Stimulated activated memory B cell treated with anti-CD40 and anti-IgM and Interleukin-4, amounts not matched to agents 10 μg/mL and 1 μg/mL and 100 μg/mL, for 72 hours (primary cell): ENCODE results near the gene ANKZF1.
A peak's percentile ranks its signal among the peaks of the same experiment; 100 is the strongest.

Experiments
- ATAC-seq: fragments of 150-1000 bp; cut with Tn5 transposase; 2 replicates; pipeline ENCODE4 v1.10.0; 2021
- H3K27ac Mint-ChIP-seq: one replicate; pipeline ENCODE4 v1.8.0; 2022; ENCODE audit warnings: mild to moderate bottlenecking, mixed read lengths
- H3K27me3 Mint-ChIP-seq: one replicate; pipeline ENCODE4 v1.8.0; 2022; ENCODE audit warnings: mixed read lengths
- H3K36me3 Mint-ChIP-seq: one replicate; pipeline ENCODE4 v1.8.0; 2022; ENCODE audit warnings: mixed read lengths
- H3K4me1 Mint-ChIP-seq: one replicate; pipeline ENCODE4 v1.8.0; 2022; ENCODE audit warnings: mixed read lengths
- H3K4me3 Mint-ChIP-seq: one replicate; pipeline ENCODE4 v1.8.0; 2022; ENCODE audit warnings: mild to moderate bottlenecking, moderate library complexity, mixed read lengths
- H3K9me3 Mint-ChIP-seq: one replicate; pipeline ENCODE4 v1.8.0; 2022; ENCODE audit warnings: mixed read lengths

ANKZF1 gene

GRCh38 chr2:219205165-219205538 lies 24.5 kb upstream of the ANKZF1 start:
- H3K27me3 Mint-ChIP-seq: no peaks in the 10 kb centered on the region
- H3K4me1 Mint-ChIP-seq: peaks cover 14% of the 10 kb centered on the region
- H3K27ac Mint-ChIP-seq: peak overlapping the region; percentile 81
- peaks cover 10% of the 10 kb centered on the region for H3K36me3 Mint-ChIP-seq
- peak overlapping the region; percentile 36 for H3K4me3 Mint-ChIP-seq
- H3K9me3 Mint-ChIP-seq: no peaks in the 10 kb centered on the region
- ATAC-seq: no peak

- H3K27ac Mint-ChIP-seq: peak overlapping the region; percentile 81
- H3K4me3 Mint-ChIP-seq: peak overlapping the region; percentile 80
- peaks cover 13% of the 10 kb centered on the region for H3K36me3 Mint-ChIP-seq
- H3K27me3 Mint-ChIP-seq: no peaks in the 10 kb centered on the region
- no peak for ATAC-seq
- peaks cover 14% of the 10 kb centered on the region for H3K4me1 Mint-ChIP-seq
- H3K9me3 Mint-ChIP-seq: no peaks in the 10 kb centered on the region
Observed at GRCh38 chr2:219205981-219206327, 23.7 kb upstream of the ANKZF1 start.

- Mint-ChIP-seq H3K4me3 (peak within 1 kb of the TSS; percentile 80), H3K27me3 (no peaks in the 10 kb centered on the region), H3K9me3 (no peaks in the 10 kb centered on the region), H3K36me3 (peaks cover 13% of the 10 kb centered on the region), H3K27ac (peak within 1 kb of the TSS; percentile 81), H3K4me1 (peaks cover 14% of the 10 kb centered on the region)
- peak; percentile 99 for ATAC-seq
Observed at GRCh38 chr2:219206328-219207133, 23.1 kb upstream of the ANKZF1 start, which contains the start of gene ZFAND2B. Gene ZFAND2B, plus strand, starts transcription at chr2:219206782. Its CDS starts 206 bp downstream, at chr2:219206988.

- H3K4me3 Mint-ChIP-seq: peak overlapping the region; percentile 80
Observed at GRCh38 chr2:219207134-219207883, 22.3 kb upstream of the ANKZF1 start.

GRCh38 chr2:219207884-219208740 lies 21.5 kb upstream of the ANKZF1 start:
- H3K4me1 Mint-ChIP-seq: peaks cover 14% of the 10 kb centered on the region
- ATAC-seq: no peak
- peaks cover 15% of the 10 kb centered on the region for H3K36me3 Mint-ChIP-seq

More at GRCh38 chr2:219207134-219207883, 22.3 kb upstream of the ANKZF1 start:
- H3K36me3 Mint-ChIP-seq: peaks cover 13% of the 10 kb centered on the region
- no peaks in the 10 kb centered on the region for H3K27me3 Mint-ChIP-seq
- H3K27ac Mint-ChIP-seq: peak overlapping the region; percentile 81
- no peak for ATAC-seq
- H3K4me1 Mint-ChIP-seq: peaks cover 14% of the 10 kb centered on the region
- H3K9me3 Mint-ChIP-seq: no peaks in the 10 kb centered on the region

GRCh38 chr2:219209236-219210195 lies 20.1 kb upstream of the ANKZF1 start:
- H3K4me3 Mint-ChIP-seq: no peak overlapping the region
- peak overlapping the region; percentile 40 for H3K27ac Mint-ChIP-seq
- peaks cover 14% of the 10 kb centered on the region for H3K4me1 Mint-ChIP-seq
- H3K9me3 Mint-ChIP-seq: no peaks in the 10 kb centered on the region
- no peaks in the 10 kb centered on the region for H3K27me3 Mint-ChIP-seq
- no peak for ATAC-seq
- peaks cover 27% of the 10 kb centered on the region for H3K36me3 Mint-ChIP-seq

More at GRCh38 chr2:219207884-219208740, 21.5 kb upstream of the ANKZF1 start:
- H3K9me3 Mint-ChIP-seq: no peaks in the 10 kb centered on the region
- H3K27me3 Mint-ChIP-seq: no peaks in the 10 kb centered on the region
- peak overlapping the region; percentile 41 for H3K27ac Mint-ChIP-seq
- peak overlapping the region; percentile 55 for H3K4me3 Mint-ChIP-seq

GRCh38 chr2:219210196-219210885 lies 19.3 kb upstream of the ANKZF1 start:
- no peak for ATAC-seq
- H3K4me1 Mint-ChIP-seq: peaks cover 14% of the 10 kb centered on the region
- H3K4me3 Mint-ChIP-seq: no peak overlapping the region
- peak overlapping the region; percentile 40 for H3K27ac Mint-ChIP-seq
- H3K36me3 Mint-ChIP-seq: peaks cover 32% of the 10 kb centered on the region
- H3K9me3 Mint-ChIP-seq: no peaks in the 10 kb centered on the region
- H3K27me3 Mint-ChIP-seq: no peaks in the 10 kb centered on the region

- no peak overlapping the region for H3K4me3 Mint-ChIP-seq
- ATAC-seq: no peak
- no peaks in the 10 kb centered on the region for H3K9me3 Mint-ChIP-seq
- H3K36me3 Mint-ChIP-seq: peaks cover 34% of the 10 kb centered on the region
- no peaks in the 10 kb centered on the region for H3K27me3 Mint-ChIP-seq
- peaks cover 16% of the 10 kb centered on the region for H3K4me1 Mint-ChIP-seq
- no peak overlapping the region for H3K27ac Mint-ChIP-seq
Observed at GRCh38 chr2:219210886-219211362, 18.7 kb upstream of the ANKZF1 start.

- Mint-ChIP-seq H3K36me3 (peaks cover 38% of the 10 kb centered on the region), H3K4me1 (peaks cover 25% of the 10 kb centered on the region)
- no peak for ATAC-seq
Observed at GRCh38 chr2:219213026-219213415, 16.6 kb upstream of the ANKZF1 start.

GRCh38 chr2:219213486-219214071 lies 16.0 kb upstream of the ANKZF1 start:
- H3K4me3 Mint-ChIP-seq: no peak overlapping the region
- H3K9me3 Mint-ChIP-seq: no peaks in the 10 kb centered on the region
- H3K36me3 Mint-ChIP-seq: peaks cover 33% of the 10 kb centered on the region
- no peaks in the 10 kb centered on the region for H3K27me3 Mint-ChIP-seq
- peaks cover 23% of the 10 kb centered on the region for H3K4me1 Mint-ChIP-seq
- no peak overlapping the region for H3K27ac Mint-ChIP-seq
- ATAC-seq: no peak

More at GRCh38 chr2:219213026-219213415, 16.6 kb upstream of the ANKZF1 start:
- H3K4me3 Mint-ChIP-seq: no peak overlapping the region
- H3K27me3 Mint-ChIP-seq: no peaks in the 10 kb centered on the region
- no peaks in the 10 kb centered on the region for H3K9me3 Mint-ChIP-seq
- H3K27ac Mint-ChIP-seq: no peak overlapping the region

GRCh38 chr2:219214141-219214540 lies 15.5 kb upstream of the ANKZF1 start:
- no peaks in the 10 kb centered on the region for H3K9me3 Mint-ChIP-seq
- H3K4me3 Mint-ChIP-seq: no peak overlapping the region
- no peaks in the 10 kb centered on the region for H3K27me3 Mint-ChIP-seq
- H3K36me3 Mint-ChIP-seq: peaks cover 33% of the 10 kb centered on the region
- H3K4me1 Mint-ChIP-seq: peaks cover 26% of the 10 kb centered on the region
- ATAC-seq: no peak
- H3K27ac Mint-ChIP-seq: no peak overlapping the region

GRCh38 chr2:219214786-219215185 lies 14.8 kb upstream of the ANKZF1 start:
- peaks cover 33% of the 10 kb centered on the region for H3K4me1 Mint-ChIP-seq
- no peak for ATAC-seq
- H3K27ac Mint-ChIP-seq: no peak overlapping the region
- H3K4me3 Mint-ChIP-seq: no peak overlapping the region
- no peaks in the 10 kb centered on the region for H3K27me3 Mint-ChIP-seq
- peaks cover 33% of the 10 kb centered on the region for H3K36me3 Mint-ChIP-seq
- H3K9me3 Mint-ChIP-seq: no peaks in the 10 kb centered on the region

- ATAC-seq: no peak
- no peak overlapping the region for H3K4me3 Mint-ChIP-seq
- H3K27me3 Mint-ChIP-seq: no peaks in the 10 kb centered on the region
- peak overlapping the region; percentile 37 for H3K27ac Mint-ChIP-seq
- peaks cover 35% of the 10 kb centered on the region for H3K4me1 Mint-ChIP-seq
- H3K36me3 Mint-ChIP-seq: peaks cover 36% of the 10 kb centered on the region
- no peaks in the 10 kb centered on the region for H3K9me3 Mint-ChIP-seq
Observed at GRCh38 chr2:219215871-219216534, 13.6 kb upstream of the ANKZF1 start.
